ENCODE data around the gene MACF1. TPM values are rescaled to one million over a fixed set of nuclear protein-coding genes. Genes with fewer than 3 reads are reported as not detected.

Gene MACF1
- total RNA-seq, 3 donors from 2014 or later: 279 to 350 (median 325) TPM

DNA sequence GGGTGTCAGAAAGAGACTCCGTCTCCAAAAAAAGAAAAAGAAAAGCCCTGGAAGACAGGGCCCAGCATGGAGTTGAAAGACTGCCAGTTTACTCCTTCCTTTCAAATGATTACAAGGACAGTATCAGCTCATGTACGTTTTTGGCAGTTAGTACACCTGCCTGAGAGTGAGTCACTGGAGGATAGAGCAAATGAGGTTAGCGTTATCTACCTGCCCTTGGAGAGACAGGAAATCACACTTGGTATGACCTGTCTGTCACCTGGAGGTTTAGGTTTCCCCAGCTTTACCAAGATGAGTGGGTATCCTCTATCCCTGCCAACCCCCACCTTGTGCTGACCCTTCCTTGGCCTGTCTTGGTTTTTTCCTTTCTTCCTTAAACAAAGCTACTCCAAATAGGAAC, 190.1 kb downstream of the MACF1 start:
- H3K27ac ChIP-seq: peak overlapping the region; percentile 62 to 78
- TF ChIP-seq POLR2AphosphoS5 (IDR thresholded peaks at IDR 0.05) (no peak), POLR2A (IDR thresholded peaks at IDR 0.05) (no peak)
- TF ChIP-seq, protein P1, sequence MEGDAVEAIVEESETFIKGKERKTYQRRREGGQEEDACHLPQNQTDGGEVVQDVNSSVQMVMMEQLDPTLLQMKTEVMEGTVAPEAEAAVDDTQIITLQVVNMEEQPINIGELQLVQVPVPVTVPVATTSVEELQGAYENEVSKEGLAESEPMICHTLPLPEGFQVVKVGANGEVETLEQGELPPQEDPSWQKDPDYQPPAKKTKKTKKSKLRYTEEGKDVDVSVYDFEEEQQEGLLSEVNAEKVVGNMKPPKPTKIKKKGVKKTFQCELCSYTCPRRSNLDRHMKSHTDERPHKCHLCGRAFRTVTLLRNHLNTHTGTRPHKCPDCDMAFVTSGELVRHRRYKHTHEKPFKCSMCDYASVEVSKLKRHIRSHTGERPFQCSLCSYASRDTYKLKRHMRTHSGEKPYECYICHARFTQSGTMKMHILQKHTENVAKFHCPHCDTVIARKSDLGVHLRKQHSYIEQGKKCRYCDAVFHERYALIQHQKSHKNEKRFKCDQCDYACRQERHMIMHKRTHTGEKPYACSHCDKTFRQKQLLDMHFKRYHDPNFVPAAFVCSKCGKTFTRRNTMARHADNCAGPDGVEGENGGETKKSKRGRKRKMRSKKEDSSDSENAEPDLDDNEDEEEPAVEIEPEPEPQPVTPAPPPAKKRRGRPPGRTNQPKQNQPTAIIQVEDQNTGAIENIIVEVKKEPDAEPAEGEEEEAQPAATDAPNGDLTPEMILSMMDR (IDR thresholded peaks at IDR 0.05): no peak
- H3K9me3 ChIP-seq: no peaks in the 10 kb centered on the region
- no peak overlapping the region for H3K4me3 ChIP-seq
- no peaks in the 10 kb centered on the region for H3K27me3 ChIP-seq
- intact Hi-C loops (cut with DNase I; ENCODE audit: low total_unique reads): no loop called here
- no peak for DNase-seq (ENCODE audit: low spot score in 2 of 2)
- H3K4me1 ChIP-seq: peaks cover 3 to 36% of the 10 kb centered on the region in 2 donors
- no peaks in the 10 kb centered on the region for H3K36me3 ChIP-seq

DNA sequence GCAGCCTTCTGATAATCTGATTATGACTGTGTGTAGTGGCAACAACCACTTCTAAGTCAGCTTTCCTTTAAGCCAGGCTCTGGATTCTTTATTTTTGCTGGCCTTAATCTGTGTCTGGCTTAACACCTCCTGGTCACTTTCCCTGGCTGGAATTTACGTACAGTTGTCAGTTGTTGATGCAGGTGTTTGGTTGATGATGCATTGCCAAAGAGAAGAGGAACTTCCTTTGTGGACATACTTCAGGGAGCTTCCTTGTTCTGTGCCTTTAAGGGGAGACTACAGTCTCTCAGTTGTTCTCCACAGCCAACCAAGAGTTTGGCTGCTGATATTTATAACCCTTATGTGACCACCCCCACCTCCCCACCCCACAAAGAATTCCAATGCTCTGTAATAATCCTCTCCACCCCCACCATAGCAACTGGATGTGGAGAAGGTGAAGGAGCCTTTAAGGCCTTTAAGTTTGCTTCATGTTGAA, 190.9 kb downstream of the MACF1 start:
- intact Hi-C loops (cut with DNase I; ENCODE audit: low total_unique reads): no loop called here
- Histone ChIP-seq H3K27me3 (no peaks in the 10 kb centered on the region), H3K36me3 (no peaks in the 10 kb centered on the region), H3K4me3 (no peak overlapping the region), H3K9me3 (no peaks in the 10 kb centered on the region), H3K4me1 (peaks cover 3 to 36% of the 10 kb centered on the region in 2 donors), H3K27ac (peak overlapping the region; percentile 62 to 78)
- no peak for DNase-seq (ENCODE audit: low spot score in 2 of 2)
- TF ChIP-seq POLR2AphosphoS5 (IDR thresholded peaks at IDR 0.05) (no peak), POLR2A (IDR thresholded peaks at IDR 0.05) (no peak)
- TF ChIP-seq, protein P1 (IDR thresholded peaks at IDR 0.05): no peak

DNA sequence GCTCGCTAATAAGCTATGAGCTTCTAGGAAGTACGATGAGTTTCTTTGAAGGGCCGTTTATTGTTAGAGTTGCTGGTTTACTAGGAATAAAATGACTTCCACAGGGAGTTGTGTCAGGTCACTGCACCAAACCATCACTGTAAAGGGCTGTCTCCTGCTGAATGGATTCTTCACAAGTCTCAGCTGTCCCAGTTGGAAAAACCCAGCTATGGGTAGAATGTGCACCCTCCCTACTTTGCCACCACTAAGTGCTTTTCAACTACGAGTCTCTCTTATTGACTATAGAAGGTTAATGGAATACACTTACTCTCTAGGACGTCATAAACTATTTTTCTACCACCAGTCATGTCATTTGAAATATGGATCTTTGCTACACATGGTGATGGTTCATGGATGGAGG, 192.2 kb downstream of the MACF1 start:
- Histone ChIP-seq H3K27me3 (no peaks in the 10 kb centered on the region), H3K4me1 (peaks cover 3 to 31% of the 10 kb centered on the region in 2 donors), H3K9me3 (no peaks in the 10 kb centered on the region), H3K36me3 (no peaks in the 10 kb centered on the region), H3K4me3 (no peak overlapping the region), H3K27ac (no peak overlapping the region)
- intact Hi-C loops (cut with DNase I; ENCODE audit: low total_unique reads): no loop called here
- TF ChIP-seq POLR2A (IDR thresholded peaks at IDR 0.05) (no peak), POLR2AphosphoS5 (IDR thresholded peaks at IDR 0.05) (no peak)
- TF ChIP-seq, protein P1 (IDR thresholded peaks at IDR 0.05): no peak
- DNase-seq (ENCODE audit: low spot score in 2 of 2): no peak

DNA sequence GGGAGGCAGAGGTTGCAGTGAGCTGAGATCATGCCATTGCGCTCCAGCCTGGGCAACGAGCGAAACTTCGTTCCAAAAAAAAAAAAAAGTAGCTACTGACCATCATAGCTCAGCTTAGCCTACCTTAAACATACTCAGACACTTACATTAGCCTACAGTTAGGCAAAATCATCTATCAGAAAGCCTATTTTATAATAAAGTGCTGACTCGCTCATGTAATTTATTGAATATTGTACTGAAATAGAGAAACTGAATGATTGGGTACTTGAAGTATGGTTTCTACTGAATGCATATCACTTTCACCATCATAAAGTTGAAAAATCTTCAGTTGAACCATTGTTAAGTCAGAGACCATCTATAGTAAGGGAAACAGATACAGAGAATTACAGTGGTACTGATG, 193.0 kb downstream of the MACF1 start:
- intact Hi-C loops (cut with DNase I; ENCODE audit: low total_unique reads): no loop called here
- no peaks in the 10 kb centered on the region for H3K36me3 ChIP-seq
- H3K9me3 ChIP-seq: no peaks in the 10 kb centered on the region
- peaks cover 3 to 22% of the 10 kb centered on the region in 2 donors for H3K4me1 ChIP-seq
- H3K27me3 ChIP-seq: no peaks in the 10 kb centered on the region
- no peak for DNase-seq (ENCODE audit: low spot score in 2 of 2)
- no peak overlapping the region for H3K27ac ChIP-seq
- H3K4me3 ChIP-seq: no peak overlapping the region
- no peak for TF ChIP-seq POLR2AphosphoS5 (IDR thresholded peaks at IDR 0.05)
- no peak for TF ChIP-seq POLR2A (IDR thresholded peaks at IDR 0.05)
- TF ChIP-seq, protein P1 (IDR thresholded peaks at IDR 0.05): no peak

DNA sequence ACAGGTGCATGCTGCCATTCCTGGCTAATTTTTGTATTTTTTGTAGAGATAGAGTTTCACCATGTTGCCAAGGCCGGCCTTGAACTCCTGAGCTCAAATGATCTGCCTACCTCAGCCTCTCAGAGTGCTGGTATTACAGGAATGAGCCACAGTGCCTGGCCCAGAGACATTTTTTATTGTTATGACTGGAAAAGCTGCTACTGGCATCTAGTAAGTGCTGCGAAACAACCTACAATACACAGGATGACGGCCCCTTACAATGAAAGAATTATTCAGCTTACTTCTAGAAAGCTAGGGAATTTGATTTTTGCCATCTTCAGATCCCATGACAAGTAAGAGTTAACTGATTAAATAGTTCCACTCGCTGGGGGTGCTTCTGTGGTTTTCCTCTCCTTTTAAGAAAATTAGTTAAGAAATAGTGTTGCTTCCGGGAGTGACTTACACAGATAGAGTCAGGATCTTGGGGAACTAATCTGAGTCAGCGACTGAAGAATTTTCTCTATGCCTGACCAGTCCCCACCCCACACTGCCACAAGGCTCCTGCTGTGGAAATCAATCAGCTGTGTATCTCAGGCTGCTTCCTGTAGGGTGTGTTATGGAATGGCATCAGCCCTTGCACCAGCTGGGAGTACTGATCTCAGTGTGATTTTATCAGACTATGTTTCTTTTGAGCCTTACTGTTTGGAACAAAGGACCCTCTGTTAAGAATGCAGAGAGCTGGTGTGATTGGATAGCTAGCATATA, 194.0 kb downstream of the MACF1 start:
- peak in 1 of 2 donors; percentile 37 for DNase-seq (ENCODE audit: low spot score in 2 of 2)
- intact Hi-C loops (cut with DNase I; ENCODE audit: low total_unique reads): no loop called here
- H3K4me1 ChIP-seq: peaks cover 3 to 20% of the 10 kb centered on the region in 2 donors
- peak overlapping the region; percentile 13 to 70 for H3K27ac ChIP-seq
- TF ChIP-seq POLR2AphosphoS5 (IDR thresholded peaks at IDR 0.05): peak in 1 of 3 donors; percentile 20
- TF ChIP-seq, protein P1 (IDR thresholded peaks at IDR 0.05): no peak
- no peak for TF ChIP-seq POLR2A (IDR thresholded peaks at IDR 0.05)
- H3K9me3 ChIP-seq: no peaks in the 10 kb centered on the region
- no peak overlapping the region for H3K4me3 ChIP-seq
- no peaks in the 10 kb centered on the region for H3K36me3 ChIP-seq
- H3K27me3 ChIP-seq: no peaks in the 10 kb centered on the region

Measured in breast epithelium (tissue), 4 donors.